A549 (cell line): ENCODE measurements around the gene GDF2. TPM values are rescaled to one million over a fixed set of nuclear protein-coding genes. Genes with fewer than 3 reads are reported as not detected.

Source experiments
- ATAC-seq, 2 experiments: fragments of 200-7000 bp in 1 of 2; fragments of >200 bp in 1 of 2; cut with Nextera tagmentation in 1 of 2; cut with Tn5 transposase in 1 of 2; 3 replicates each; pipeline versions ENCODE4 v1.8.0 to v1.9.1; 2018 to 2020; ENCODE audit warnings: mild to moderate bottlenecking in 1 of 2, moderate library complexity in 1 of 2
- CTCF ChIA-PET: fragments of 300-600 bp; sonication (Branson Sonifier 250); formaldehyde crosslinking; extraction: SDS; loops from one replicate; lab custom pipeline; 2021; ENCODE audit warnings: antibody characterized with exemption, inconsistent platforms; lab: Yijun Ruan, JAX
- POLR2A ChIA-PET: fragments of 350-600 bp; formaldehyde crosslinking; extraction: SDS; loops from one replicate; lab custom pipeline; 2021; ENCODE audit warnings: antibody characterized with exemption, inconsistent platforms; lab: Yijun Ruan, JAX
- DNase-seq, 2 experiments: peaks; one replicate each; pipeline versions ENCODE4 v3.0.0 to v3.0.0-alpha.2; 2011 to 2016; ENCODE audit warnings: low read depth in 1 of 2, low spot score in 1 of 2
- FAIRE-seq: peaks from 2 replicates; lab custom pipeline; 2011; peaks lifted over from hg19 to GRCh38; lab: Jason Lieb, UNC
- H3K27ac ChIP-seq, 2 experiments: fragments of >200 bp; sonication (Bioruptor Twin); formaldehyde crosslinking; 3 replicates each; pipeline ENCODE4 v1.5.1; 2016 to 2017
- H3K4me1 ChIP-seq: fragments of >200 bp; sonication (Bioruptor Twin); formaldehyde crosslinking; 3 replicates; pipeline ENCODE4 v1.6.1; 2016
- H3K4me2 ChIP-seq: fragments of >200 bp; sonication (Bioruptor Twin); formaldehyde crosslinking; 3 replicates; pipeline ENCODE4 v1.6.1; 2016
- H3K4me3 ChIP-seq: fragments of >200 bp; sonication (Bioruptor Twin); formaldehyde crosslinking; 3 replicates; pipeline ENCODE4 v1.5.1; 2016
- H3K9me3 ChIP-seq: fragments of >200 bp; sonication (Bioruptor Twin); formaldehyde crosslinking; 3 replicates; pipeline ENCODE4 v1.6.1; 2016
- BHLHE40 ChIP-seq: IDR thresholded peaks from 2 replicates; pipeline ENCODE4 v1.6.1; 2012; ENCODE audit warnings: low read depth, low read length, inconsistent platforms
- CBX2 ChIP-seq: fragments of 200-600 bp; sonication (generic); IDR thresholded peaks from 2 replicates; pipeline ENCODE4 v1.6.1; 2016; ENCODE audit warnings: low read depth, mild to moderate bottlenecking, borderline replicate concordance
- CHD4 ChIP-seq: fragments of 200-600 bp; sonication (generic); IDR thresholded peaks from 2 replicates; pipeline ENCODE4 v1.6.1; 2016; ENCODE audit warnings: antibody characterized with exemption, mild to moderate bottlenecking, borderline replicate concordance
- EHF ChIP-seq: fragments of 250-450 bp; sonication (Bioruptor Pico); IDR thresholded peaks from 2 replicates; pipeline ENCODE4 v1.5.0; 2020; ENCODE audit warnings: mild to moderate bottlenecking
- ESRRA ChIP-seq: fragments of 150-350 bp; IDR thresholded peaks from 2 replicates; pipeline ENCODE4 v1.6.1; 2014; ENCODE audit warnings: mild to moderate bottlenecking, low read length, borderline replicate concordance
- FOSL2 ChIP-seq, 2 experiments: fragments of 450-650 bp in 1 of 2; fragments of >200 bp in 1 of 2; sonication (Bioruptor Twin) in 1 of 2; formaldehyde crosslinking; IDR thresholded peaks; 2 replicates each; pipeline versions ENCODE4 v1.5.0 to v1.6.1; 2016 to 2020; ENCODE audit warnings: mild to moderate bottlenecking in 1 of 2, moderate library complexity in 1 of 2
- GATA3 ChIP-seq: IDR thresholded peaks from 2 replicates; pipeline ENCODE4 v1.6.1; 2012; ENCODE audit warnings: borderline replicate concordance
- HMGXB4 ChIP-seq: fragments of 250-450 bp; sonication (Bioruptor Pico); IDR thresholded peaks from 2 replicates; pipeline ENCODE4 v1.5.0; 2021; ENCODE audit warnings: mild to moderate bottlenecking, moderate library complexity, borderline replicate concordance
- HOXB13 ChIP-seq: fragments of 250-450 bp; sonication (Bioruptor Pico); IDR thresholded peaks from 2 replicates; pipeline ENCODE4 v1.5.0; 2020; ENCODE audit warnings: low read depth, mild to moderate bottlenecking, moderate library complexity
- JUN ChIP-seq, 2 experiments: fragments of >200 bp; sonication (Bioruptor Twin); formaldehyde crosslinking; IDR thresholded peaks; 2 replicates in 1 of 2; 3 replicates in 1 of 2; pipeline ENCODE4 v1.6.1; 2016 to 2017
- JUNB ChIP-seq: fragments of >200 bp; sonication (Bioruptor Twin); formaldehyde crosslinking; IDR thresholded peaks from 2 replicates; pipeline ENCODE4 v1.6.1; 2016
- KDM5A ChIP-seq: fragments of 200-600 bp; sonication (generic); IDR thresholded peaks from 2 replicates; pipeline ENCODE4 v1.6.1; 2016; ENCODE audit warnings: antibody characterized with exemption, mild to moderate bottlenecking
- MAFK ChIP-seq: fragments of 450-650 bp; IDR thresholded peaks from 2 replicates; pipeline ENCODE4 v1.6.1; 2014; ENCODE audit not compliant: partially characterized antibody
- MYC ChIP-seq: IDR thresholded peaks from 2 replicates; pipeline ENCODE4 v1.6.1; 2012; ENCODE audit warnings: mild to moderate bottlenecking, inconsistent platforms, low read length, improper control_type of control experiment, borderline replicate concordance
- NFE2L2 ChIP-seq: fragments of 150-350 bp; conservative IDR thresholded peaks from 2 replicates; pipeline ENCODE4 v1.6.1; 2014; ENCODE audit warnings: low read length
- NR3C1 ChIP-seq: fragments of >200 bp; sonication (Bioruptor Twin); formaldehyde crosslinking; IDR thresholded peaks from 3 replicates; pipeline ENCODE4 v1.6.1; 2017
- RAD21 ChIP-seq, 2 experiments: fragments of >200 bp in 1 of 2; sonication (Bioruptor Twin) in 1 of 2; formaldehyde crosslinking in 1 of 2; IDR thresholded peaks in 1 of 2; conservative IDR thresholded peaks in 1 of 2; 2 replicates in 1 of 2; 3 replicates in 1 of 2; pipeline ENCODE4 v1.6.1; 2012 to 2018; ENCODE audit warnings: inconsistent platforms in 1 of 2
- RCOR1 ChIP-seq: fragments of 150-350 bp; IDR thresholded peaks from 2 replicates; pipeline ENCODE4 v1.6.1; 2014; ENCODE audit warnings: antibody characterized with exemption, low read length, low read depth
- RFX5 ChIP-seq: fragments of 450-650 bp; IDR thresholded peaks from 2 replicates; pipeline ENCODE4 v1.7.1; 2014; ENCODE audit warnings: antibody characterized with exemption, mild to moderate bottlenecking, moderate library complexity
- SMC3 ChIP-seq: fragments of >200 bp; sonication (Bioruptor Twin); formaldehyde crosslinking; IDR thresholded peaks from 3 replicates; pipeline ENCODE4 v1.6.1; 2018; ENCODE audit warnings: inconsistent platforms
- ZC3H11A ChIP-seq: fragments of 450-650 bp; IDR thresholded peaks from 2 replicates; pipeline ENCODE4 v1.6.1; 2014; ENCODE audit warnings: antibody characterized with exemption, mild to moderate bottlenecking
- ZFP36 ChIP-seq: fragments of 450-650 bp; IDR thresholded peaks from 2 replicates; pipeline ENCODE4 v1.6.1; 2014; ENCODE audit warnings: borderline replicate concordance; ENCODE audit not compliant: partially characterized antibody
- whole genome bisulfite sequencing: methylation state at CpG from one replicate; pipeline ENCODE4 v1.1.6; 2017; ENCODE audit errors: missing lambda C conversion rate; 5-methylcytosine and 5-hydroxymethylcytosine counted together
- polyA minus RNA-seq: library from RNA; depleted of rRNA, polyadenylated mRNA; stranded (reverse); fragments of >200 nt; gene quantifications from 2 replicates; pipeline ENCODE4 v1.2.3, GENCODE V29; 2011; rRNA and poly(A)+ RNA removed
- polyA plus RNA-seq, 4 experiments: library from polyadenylated mRNA; depleted of rRNA in 3 of 4; stranded (reverse); fragments of >200 nt; fragmentation: RNase III in 1 of 4; extraction: RNeasy Plus Mini Kit Qiagen cat#74134 plus additional on column Dnase treatment in 1 of 4; gene quantifications; 2 replicates in 3 of 4; 3 replicates in 1 of 4; pipeline ENCODE4 v1.2.3, GENCODE V29; 2011 to 2017

The GDF2 gene
- polyA plus RNA-seq (2011; rRNA removed) (not detected in 2 replicates), polyA plus RNA-seq (2017; fragmentation: RNase III; extraction: RNeasy Plus Mini Kit Qiagen cat#74134 plus additional on column Dnase treatment) (not detected in 3 replicates), polyA minus RNA-seq (not detected in 2 replicates)
- not detected in 2 replicates for polyA plus RNA-seq (2012; cell fraction: cytosol; rRNA removed)
- not detected in 2 replicates for polyA plus RNA-seq (2012; cell fraction: nucleus; rRNA removed)

GRCh38 chr10:47322300-47323061 is at the start of gene GDF2:
TSS of gene GDF2 (plus strand) at chr10:47322454. CDS start at chr10:47322669, 215 bp downstream.
- CTCF ChIA-PET = interaction anchor here (1.4 to 8.3 kb wide), 4 partner anchors 10 to 298 kb away, joined by 4 to 68 read pairs (median 15); no protein-coding TSS in a partner anchor
- TF ChIP-seq MAFK (no peak), NFE2L2 (no peak), NR3C1 (no peak), RAD21 (conservative IDR thresholded peaks at IDR 0.05 in 1 of 2, IDR thresholded peaks at IDR 0.05 in 1 of 2) (no peak), FOSL2 (IDR thresholded peaks at IDR 0.05) (no peak), FOSL2 (CRISPR knock-in tag; IDR thresholded peaks at IDR 0.05) (no peak), HMGXB4 (no peak), RFX5 (no peak), HOXB13 (CRISPR knock-in tag) (no peak), CBX2 (no peak), BHLHE40 (no peak), ESRRA (no peak), JUN (IDR thresholded peaks at IDR 0.05) (no peak), SMC3 (no peak), EHF (CRISPR knock-in tag) (no peak), CHD4 (no peak), ZFP36 (no peak)
- TF ChIP-seq, all 56 proteins: peak for 0
- no peak within 1 kb of the TSS for H3K4me2 ChIP-seq
- ATAC-seq = no peak
- H3K9me3 ChIP-seq = no peaks in the 10 kb centered on the region
- POLR2A ChIA-PET = no interaction called here
- no peak for DNase-seq
- no peak for FAIRE-seq
- no peak within 1 kb of the TSS for H3K27ac ChIP-seq
- 63% methylated on average over 26 of the region's 35 CpGs for WGBS
- no peak within 1 kb of the TSS for H3K4me3 ChIP-seq
- no peaks in the 10 kb centered on the region for H3K4me1 ChIP-seq

GRCh38 chr10:47276071-47276470 is 46.2 kb upstream of the GDF2 start:
- WGBS = 4% methylated on average over 2 of the region's 2 CpGs
- no peak for FAIRE-seq

More at GRCh38 chr10:47276071-47276470, 46.2 kb upstream of the GDF2 start:
- Histone ChIP-seq H3K4me3 (no peak overlapping the region), H3K4me1 (no peaks in the 10 kb centered on the region), H3K9me3 (peaks cover 12% of the 10 kb centered on the region; the same call in 1 of the 3 replicates), H3K27ac (no peak overlapping the region), H3K4me2 (no peak overlapping the region)
- no peak for TF ChIP-seq RCOR1
- no peak for TF ChIP-seq FOSL2 (IDR thresholded peaks at IDR 0.05)
- TF ChIP-seq FOSL2 (CRISPR knock-in tag; IDR thresholded peaks at IDR 0.05) = no peak
- no peak for TF ChIP-seq KDM5A
- no peak for TF ChIP-seq ZC3H11A
- no peak for TF ChIP-seq MYC
- no peak for TF ChIP-seq GATA3
- TF ChIP-seq CBX2 = no peak
- TF ChIP-seq JUNB = no peak
- TF ChIP-seq JUN (IDR thresholded peaks at IDR 0.05) = no peak
- DNase-seq = no peak
- CTCF ChIA-PET = interaction anchor here (1.0 to 1.7 kb wide), 2 partner anchors 14 to 251 kb away, joined by 4 to 6 read pairs; no protein-coding TSS in a partner anchor
- POLR2A ChIA-PET = no interaction called here
- no peak for ATAC-seq
